Measurements from ENCODE around the gene ARMC8.

The ARMC8 gene

GRCh38 chr3:138328341-138328740 is 141.2 kb downstream of the ARMC8 start:
- DNase-seq (ENCODE audit: low read depth in 1 of 2, low spot score in 1 of 2) = no peak
- no peak for TF ChIP-seq GABPA (IDR thresholded peaks at IDR 0.05; ENCODE audit: low read depth)
- TF ChIP-seq CTCF (IDR thresholded peaks at IDR 0.05; ENCODE audit: insufficient read depth, low read length) = peak; percentile 18
- Histone ChIP-seq H3K4me3 (replicated peaks; ENCODE audit: insufficient read depth, low read length) (no peak overlapping the region), H3K27ac (replicated peaks) (no peak overlapping the region), H3K27me3 (ENCODE audit: insufficient read depth, poor library complexity, severe bottlenecking) (peaks cover 23% of the 10 kb centered on the region)

GRCh38 chr3:138329127-138329983 is 142.3 kb downstream of the ARMC8 start, which contains the start of gene NME9:
Gene NME9 (minus strand): TSS chr3:138329851. CDS start chr3:138329335, 516 bp downstream.
- H3K27ac ChIP-seq (replicated peaks) = no peak within 1 kb of the TSS
- peak within 1 kb of the TSS; percentile 48 for H3K4me3 ChIP-seq (replicated peaks; ENCODE audit: insufficient read depth, low read length)
- peaks cover 24% of the 10 kb centered on the region for H3K27me3 ChIP-seq (ENCODE audit: insufficient read depth, poor library complexity, severe bottlenecking)
- peak; percentile 70 for TF ChIP-seq CTCF (IDR thresholded peaks at IDR 0.05; ENCODE audit: insufficient read depth, low read length)
- TF ChIP-seq REST (IDR thresholded peaks at IDR 0.05; ENCODE audit: insufficient replicate concordance, low read depth) = no peak
- DNase-seq (ENCODE audit: low read depth in 1 of 2, low spot score in 1 of 2) = peak; percentile 45 to 58

- TF ChIP-seq GABPA (IDR thresholded peaks at IDR 0.05; ENCODE audit: low read depth) (no peak), POLR2AphosphoS5 (IDR thresholded peaks at IDR 0.05; ENCODE audit: low read depth) (no peak), CTCF (IDR thresholded peaks at IDR 0.05; ENCODE audit: insufficient read depth, low read length) (no peak), SPI1 (IDR thresholded peaks at IDR 0.05; ENCODE audit: borderline replicate concordance, low read depth) (no peak)
- H3K27ac ChIP-seq (replicated peaks) = no peak overlapping the region
- no peak for DNase-seq (ENCODE audit: low read depth in 1 of 2, low spot score in 1 of 2)
- peaks cover 30% of the 10 kb centered on the region for H3K27me3 ChIP-seq (ENCODE audit: insufficient read depth, poor library complexity, severe bottlenecking)
- H3K4me3 ChIP-seq (replicated peaks; ENCODE audit: insufficient read depth, low read length) = peak overlapping the region; percentile 48
These were observed 142.8 kb downstream of the ARMC8 start for GRCh38 chr3:138329984-138330293.

- no peak for DNase-seq (ENCODE audit: low read depth in 1 of 2, low spot score in 1 of 2)
- H3K27ac ChIP-seq (replicated peaks) = no peak overlapping the region
- TF ChIP-seq CTCF (IDR thresholded peaks at IDR 0.05; ENCODE audit: insufficient read depth, low read length) (no peak), SPI1 (IDR thresholded peaks at IDR 0.05; ENCODE audit: borderline replicate concordance, low read depth) (no peak), REST (IDR thresholded peaks at IDR 0.05; ENCODE audit: insufficient replicate concordance, low read depth) (no peak), GABPA (IDR thresholded peaks at IDR 0.05; ENCODE audit: low read depth) (no peak), POLR2AphosphoS5 (IDR thresholded peaks at IDR 0.05; ENCODE audit: low read depth) (no peak)
- H3K27me3 ChIP-seq (ENCODE audit: insufficient read depth, poor library complexity, severe bottlenecking) = peaks cover 37% of the 10 kb centered on the region
- H3K4me3 ChIP-seq (replicated peaks; ENCODE audit: insufficient read depth, low read length) = no peak overlapping the region
These were observed 144.2 kb downstream of the ARMC8 start for GRCh38 chr3:138331143-138331894.

Measured in HL-60 (cell line).